Left renal pelvis (tissue), 4 donors: ENCODE results near the gene SNCA. TPM values are rescaled to one million over a fixed set of nuclear protein-coding genes. Genes with fewer than 3 reads are reported as not detected.

ENCODE experiments used
- DNase-seq, 4 donors: peaks; one replicate each; pipeline ENCODE4 v3.0.0-alpha.2; 2013; ENCODE audit warnings: low read depth in 4 of 4, low spot score in 3 of 4
- polyA plus RNA-seq, 4 donors: library from polyadenylated mRNA; unstranded; fragments of 120-200 nt; gene quantifications; one replicate each; pipeline ENCODE4 v1.2.1, GENCODE V29; 2013; ENCODE audit not compliant: insufficient read length in 4 of 4

Gene SNCA
- polyA plus RNA-seq, 4 donors, result 46.8 to 101 (median 54.4) TPM

DNA sequence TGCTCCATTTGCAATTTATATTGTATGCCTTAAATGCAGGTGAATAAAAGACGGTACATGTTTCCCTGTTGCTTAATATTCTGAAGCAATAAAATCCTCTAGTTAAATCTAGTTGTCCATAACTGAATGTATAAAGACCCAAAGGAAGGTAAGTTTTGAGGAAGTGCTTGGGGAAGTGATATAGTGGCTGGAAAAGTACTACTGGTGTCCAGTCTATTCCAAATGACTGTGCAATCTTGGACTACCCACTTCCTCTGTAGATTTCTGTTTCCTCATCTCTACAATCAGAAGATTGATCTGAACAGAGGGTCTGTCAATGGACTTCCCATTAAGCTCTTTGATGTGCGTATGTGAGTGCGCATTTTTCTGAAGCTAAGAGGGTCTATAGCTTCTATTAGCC is 17.0 kb downstream of the SNCA start:
- DNase-seq, result no peak

GRCh38 chr4:89814362-89814761 is 22.6 kb downstream of the SNCA start:
- DNase-seq, result no peak

DNA sequence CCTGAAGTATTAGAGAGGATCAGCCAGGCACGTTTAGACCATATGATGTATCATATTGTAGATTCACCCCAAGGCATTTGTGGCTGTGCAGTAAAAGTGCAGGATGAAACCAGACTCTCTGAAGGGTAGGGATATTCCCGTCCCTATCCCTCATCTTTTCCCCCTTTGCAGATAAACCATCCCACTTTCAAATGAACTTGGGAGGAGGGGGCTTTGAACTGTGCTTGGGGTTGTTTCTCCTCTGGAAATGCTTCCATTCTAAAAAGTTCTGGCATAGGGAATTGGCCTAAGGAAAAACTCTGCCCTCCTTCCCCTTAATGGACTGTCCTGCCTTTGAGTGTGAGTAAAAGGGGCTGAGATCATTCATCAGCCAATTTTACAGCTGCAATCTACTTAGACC is 23.8 kb downstream of the SNCA start:
- DNase-seq, result no peak

GRCh38 chr4:89807441-89808140 is 29.4 kb downstream of the SNCA start:
- DNase-seq, result no peak

GRCh38 chr4:89805297-89805696 is 31.7 kb downstream of the SNCA start:
- DNase-seq, result no peak

DNA sequence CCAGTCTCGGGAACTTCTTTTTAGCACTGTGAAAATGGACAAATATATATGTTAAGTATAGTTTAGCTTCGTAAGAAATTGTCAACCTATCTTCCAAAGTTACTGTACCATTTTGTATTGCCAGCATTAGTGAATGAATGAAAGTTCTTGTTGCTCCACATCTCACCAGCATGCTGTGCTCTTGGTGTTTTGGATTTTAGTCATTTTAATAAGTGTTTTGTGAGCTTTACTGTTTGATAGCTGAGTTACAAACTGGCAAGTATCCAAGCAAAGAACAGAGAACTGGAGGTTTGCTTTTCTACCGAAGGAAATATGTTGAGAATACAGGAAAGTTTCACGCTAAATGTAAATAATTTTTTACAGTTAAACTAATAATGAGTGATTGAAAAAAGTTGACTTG is 33.0 kb downstream of the SNCA start:
- DNase-seq, result no peak

DNA sequence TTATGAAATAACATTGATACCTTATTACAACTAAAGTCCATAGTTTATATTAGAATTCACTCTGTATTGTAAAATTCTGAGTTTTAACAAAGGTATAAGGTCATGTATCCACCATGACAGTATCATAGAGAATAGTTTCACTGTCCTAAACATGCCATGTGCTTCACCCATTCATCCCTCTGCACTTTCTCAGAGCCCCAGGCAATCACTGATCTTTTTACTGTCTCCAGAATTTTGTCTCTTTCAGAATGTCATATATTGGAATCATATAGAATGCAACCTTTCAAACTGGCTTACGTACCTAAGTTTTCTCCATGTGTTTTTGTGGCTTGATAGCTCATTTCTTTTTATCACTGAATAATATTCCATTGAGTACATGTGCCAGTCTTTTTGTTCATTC is 33.9 kb downstream of the SNCA start:
- no peak for DNase-seq

GRCh38 chr4:89800527-89801103 is 36.3 kb downstream of the SNCA start:
- no peak for DNase-seq

- DNase-seq, result no peak
These were observed 36.9 kb downstream of the SNCA start for GRCh38 chr4:89800012-89800516.

DNA sequence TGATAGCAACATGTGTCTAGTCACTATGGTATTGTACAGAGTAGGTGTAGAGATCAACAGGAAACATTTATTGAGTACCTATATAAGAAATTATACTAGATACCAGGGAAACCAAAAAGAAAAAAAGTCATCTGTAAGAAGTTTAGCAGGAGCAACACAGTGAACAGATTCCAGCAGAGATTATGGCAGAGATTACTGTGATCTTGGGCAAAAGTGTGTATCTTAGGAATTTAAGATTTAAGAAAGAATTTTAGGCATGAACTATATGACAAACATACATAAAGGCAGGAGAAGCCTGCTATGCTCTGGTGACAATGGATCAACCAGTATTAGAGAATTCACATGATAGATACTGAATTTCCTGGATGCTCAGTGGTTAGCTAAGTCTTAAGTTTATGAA is 37.9 kb downstream of the SNCA start:
- no peak for DNase-seq

- DNase-seq, result no peak
These were observed 39.8 kb downstream of the SNCA start for GRCh38 chr4:89797117-89797516.

DNA sequence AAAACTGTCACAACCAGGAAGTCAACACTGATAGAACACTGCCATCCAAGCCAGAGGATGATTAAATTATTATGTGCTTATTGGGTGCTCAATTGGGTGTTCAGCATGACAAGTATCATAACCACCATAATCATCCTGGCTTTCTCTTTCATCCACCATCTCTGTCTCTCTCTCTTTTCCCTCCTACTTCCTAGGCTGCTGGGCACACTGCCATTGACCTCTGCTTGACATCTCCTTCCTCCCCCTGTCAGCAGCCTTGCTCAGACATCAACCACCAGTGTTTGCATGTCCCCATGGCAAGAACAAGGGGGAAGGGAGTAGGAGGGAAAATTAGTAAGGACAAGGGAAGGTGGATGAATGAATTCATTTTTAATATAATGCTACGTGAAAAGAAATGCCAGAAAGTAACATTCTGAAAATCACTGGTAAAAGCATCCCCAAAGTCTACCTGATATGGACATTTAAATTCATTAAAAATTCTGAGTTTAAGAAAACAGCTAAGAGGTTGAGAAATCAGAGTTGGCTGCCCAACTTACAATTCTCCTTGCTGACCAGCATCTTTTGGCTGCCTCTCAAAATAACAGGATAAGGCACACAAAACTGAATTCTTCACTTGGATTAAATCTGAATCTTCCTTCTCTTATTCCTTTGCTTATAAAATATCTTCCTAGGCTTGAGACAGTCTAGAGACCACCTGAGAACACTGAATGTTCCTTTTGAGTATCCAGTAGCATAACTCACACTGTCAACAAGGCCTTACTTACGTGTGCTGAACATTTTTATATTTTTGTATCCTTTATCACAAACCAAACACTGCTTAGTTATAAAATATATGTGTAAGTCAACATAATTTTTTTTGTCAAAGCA is 48.5 kb downstream of the SNCA start:
- DNase-seq, result peak in 1 of 4 donors; percentile 1

DNA sequence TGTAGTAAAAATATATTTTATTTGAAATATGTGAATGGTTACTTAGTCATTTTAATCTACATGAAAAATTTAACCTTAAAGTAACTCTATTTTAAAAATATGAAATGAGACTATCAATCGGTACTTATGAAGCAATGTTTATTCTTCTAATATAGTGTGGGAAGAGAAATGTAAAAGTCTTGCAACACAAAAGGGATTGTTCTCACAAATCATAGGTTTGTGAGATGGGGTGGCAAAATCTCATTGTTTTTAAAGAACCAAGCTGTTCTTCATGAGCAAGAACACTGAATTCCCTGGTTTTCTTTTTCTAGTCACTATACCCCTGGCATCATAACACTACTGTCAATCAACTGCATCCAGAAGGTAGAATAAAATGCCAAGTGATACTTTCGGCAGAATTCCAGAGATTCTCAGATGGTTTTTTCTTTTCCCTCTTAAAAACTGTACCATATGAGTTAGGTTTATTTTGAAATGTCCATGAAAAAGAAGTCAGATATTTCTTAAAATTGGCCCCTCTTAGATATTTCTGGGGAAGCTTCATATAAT is 52.2 kb downstream of the SNCA start:
- no peak for DNase-seq

- DNase-seq, result peak in 1 of 4 donors; percentile 2
These were observed 55.6 kb downstream of the SNCA start for GRCh38 chr4:89781321-89781720.

DNA sequence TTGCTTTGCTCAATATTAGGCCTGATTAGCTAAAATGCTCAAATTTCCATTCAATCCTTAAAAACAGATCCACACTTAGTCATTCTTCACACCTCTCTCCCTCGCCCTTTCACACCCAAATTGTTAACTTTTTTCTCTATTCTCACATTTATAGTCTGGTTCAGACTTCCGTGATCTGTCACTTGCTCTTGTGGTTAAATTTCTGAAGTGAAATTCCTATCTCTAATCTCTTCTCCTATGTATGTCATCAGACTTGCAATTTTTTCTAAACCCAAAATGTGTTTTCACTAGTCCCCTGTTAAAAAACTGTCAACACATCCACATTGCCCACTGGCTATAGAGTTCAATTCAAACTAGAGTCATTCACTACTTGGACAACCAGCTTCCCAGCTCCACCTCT is 63.2 kb downstream of the SNCA start:
- DNase-seq, result no peak

DNA sequence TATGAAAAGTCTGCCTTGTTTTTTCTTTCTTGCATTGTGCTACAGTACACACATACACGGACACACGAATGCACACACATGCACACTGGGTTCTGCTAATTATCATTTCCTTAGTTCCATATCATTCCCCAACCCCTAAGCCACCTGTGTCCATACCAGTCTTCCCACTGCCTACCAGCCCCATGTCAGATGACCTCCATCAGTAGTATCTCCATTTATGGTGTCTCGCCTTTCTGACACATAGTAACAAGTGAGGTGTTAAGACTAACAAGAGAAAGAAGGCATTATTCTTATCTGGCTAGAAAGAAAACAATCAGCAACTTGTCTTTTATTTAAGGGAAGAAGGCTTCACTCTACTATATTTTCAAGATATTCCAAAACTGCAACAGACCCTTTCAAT is 67.1 kb downstream of the SNCA start:
- no peak for DNase-seq

DNA sequence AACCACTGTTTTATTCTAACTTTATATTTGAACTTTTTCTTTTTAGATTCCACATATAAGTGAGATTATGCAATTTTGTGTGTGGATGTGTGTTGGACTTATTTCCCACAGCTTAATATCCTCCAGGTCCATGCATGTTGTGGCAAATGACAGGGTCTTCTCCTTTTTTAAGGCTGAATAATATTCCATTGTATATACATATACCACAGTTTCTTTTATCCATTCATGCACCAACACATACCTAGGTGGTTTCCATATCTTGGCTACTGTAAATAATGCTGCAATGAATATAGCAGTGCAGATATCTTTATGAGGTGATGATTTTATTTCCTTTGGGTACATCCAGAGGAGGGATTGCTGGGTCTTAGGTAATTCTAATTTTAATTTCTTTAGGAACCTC is 69.0 kb downstream of the SNCA start:
- no peak for DNase-seq

DNA sequence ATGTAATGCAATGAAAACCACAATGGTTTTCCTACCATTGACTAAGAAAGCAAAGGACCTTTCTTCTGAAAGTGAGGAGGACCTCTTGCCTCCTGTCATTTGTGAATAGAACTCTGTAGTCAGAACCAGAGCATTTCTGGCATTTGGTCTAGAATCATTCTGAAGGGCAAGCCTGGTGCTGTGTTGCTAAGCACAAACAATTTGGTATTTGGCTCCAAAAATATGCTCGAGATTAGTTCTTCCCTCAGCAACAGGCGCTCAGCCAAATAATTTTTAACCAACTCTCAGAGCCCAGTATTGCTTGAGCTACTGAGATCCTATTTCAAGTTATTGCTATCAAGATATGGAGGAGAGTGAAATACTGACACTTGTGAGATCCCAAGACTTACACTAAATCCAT is 71.0 kb downstream of the SNCA start:
- no peak for DNase-seq

- no peak for DNase-seq
These were observed 71.4 kb downstream of the SNCA start for GRCh38 chr4:89765528-89765927.

DNA sequence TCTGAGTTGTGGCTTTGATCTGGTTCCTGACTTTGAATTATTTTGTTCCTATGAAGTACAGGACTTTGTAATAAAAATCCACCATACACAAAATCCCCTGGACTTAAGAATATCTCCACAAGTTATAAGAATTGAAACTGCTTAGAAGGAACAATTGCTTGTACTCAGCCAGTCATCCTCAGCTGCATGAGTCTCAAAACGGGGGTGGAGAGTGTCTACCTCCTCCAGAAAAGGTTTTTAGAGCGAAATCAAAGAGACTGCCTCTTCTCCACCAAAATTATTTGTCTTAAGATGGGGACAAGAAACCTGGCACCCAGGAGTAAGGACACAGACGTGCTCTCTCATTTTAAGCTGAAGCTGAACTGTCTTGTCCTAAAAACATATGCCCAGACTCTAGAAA is 74.7 kb downstream of the SNCA start:
- DNase-seq, result no peak

DNA sequence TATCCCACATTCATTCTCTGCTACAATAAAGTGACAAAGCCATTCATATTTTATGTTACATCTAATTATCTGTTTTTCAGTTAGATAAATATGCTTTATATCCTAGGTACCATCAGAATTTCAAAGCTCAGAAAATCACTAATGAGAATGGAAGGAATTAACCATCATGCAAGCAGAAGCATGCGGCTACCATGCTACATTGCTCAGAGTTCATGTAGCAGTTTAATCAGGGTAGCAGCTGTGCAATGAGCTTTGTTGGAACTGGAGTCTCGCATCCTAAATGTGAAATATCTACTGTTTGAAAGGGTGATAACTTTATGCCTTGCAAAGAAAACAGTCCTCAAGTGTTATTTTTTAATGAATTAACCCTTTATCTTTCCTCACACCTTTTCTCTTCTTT is 77.5 kb downstream of the SNCA start:
- DNase-seq, result no peak
